KMS-11 (cell line): ENCODE data around the gene KRTAP1-4.

Source experiments
- H2AFZ ChIP-seq: fragments of 200-600 bp; sonication (generic); 2 replicates; pipeline ENCODE4 v1.6.1; 2016; ENCODE audit warnings: antibody characterized with exemption, mixed run types, low read depth
- H3K27ac ChIP-seq: fragments of 200-600 bp; sonication (generic); 2 replicates; pipeline ENCODE4 v1.6.1; 2016; ENCODE audit warnings: mild to moderate bottlenecking, mixed run types
- H3K27me3 ChIP-seq: fragments of 200-600 bp; sonication (generic); 2 replicates; pipeline ENCODE4 v1.6.1; 2017; ENCODE audit warnings: mild to moderate bottlenecking, low read depth, mixed run types, moderate library complexity; ENCODE audit not compliant: insufficient read depth
- H3K36me3 ChIP-seq: fragments of 200-600 bp; sonication (generic); 2 replicates; pipeline ENCODE4 v1.6.1; 2017; ENCODE audit warnings: mild to moderate bottlenecking, mixed run types; ENCODE audit not compliant: insufficient read depth
- H3K4me1 ChIP-seq: fragments of 200-600 bp; sonication (generic); 2 replicates; pipeline ENCODE4 v1.6.1; 2016; ENCODE audit warnings: mild to moderate bottlenecking, low read depth, mixed run types; ENCODE audit not compliant: poor library complexity, severe bottlenecking
- H3K4me2 ChIP-seq: fragments of 200-600 bp; sonication (generic); 2 replicates; pipeline ENCODE4 v1.7.0; 2016; ENCODE audit warnings: mild to moderate bottlenecking, mixed run types
- H3K4me3 ChIP-seq: fragments of 200-600 bp; sonication (generic); IDR thresholded peaks from 2 replicates; pipeline ENCODE4 v1.6.1; 2017; ENCODE audit warnings: low read depth, low read length, mixed read lengths; ENCODE audit not compliant: insufficient read depth
- H3K79me2 ChIP-seq: fragments of 200-600 bp; sonication (generic); 2 replicates; pipeline ENCODE4 v1.6.1; 2016; ENCODE audit warnings: low read depth, mixed run types; ENCODE audit not compliant: insufficient read depth
- H3K9ac ChIP-seq: fragments of 200-600 bp; sonication (generic); 2 replicates; pipeline ENCODE4 v1.6.1; 2016; ENCODE audit warnings: mild to moderate bottlenecking, mixed run types
- H4K20me1 ChIP-seq: fragments of 200-600 bp; sonication (generic); 2 replicates; pipeline ENCODE4 v1.6.1; 2016; ENCODE audit warnings: mild to moderate bottlenecking, mixed run types; ENCODE audit not compliant: insufficient read depth
- TF ChIP-seq, protein P1 (sequence below): fragments of 200-600 bp; sonication (generic); conservative IDR thresholded peaks from 2 replicates; pipeline ENCODE4 v1.6.1; 2017; ENCODE audit warnings: low read depth, mild to moderate bottlenecking, antibody characterized with exemption, low read length, moderate library complexity, mixed read lengths

KRTAP1-4 gene

DNA sequence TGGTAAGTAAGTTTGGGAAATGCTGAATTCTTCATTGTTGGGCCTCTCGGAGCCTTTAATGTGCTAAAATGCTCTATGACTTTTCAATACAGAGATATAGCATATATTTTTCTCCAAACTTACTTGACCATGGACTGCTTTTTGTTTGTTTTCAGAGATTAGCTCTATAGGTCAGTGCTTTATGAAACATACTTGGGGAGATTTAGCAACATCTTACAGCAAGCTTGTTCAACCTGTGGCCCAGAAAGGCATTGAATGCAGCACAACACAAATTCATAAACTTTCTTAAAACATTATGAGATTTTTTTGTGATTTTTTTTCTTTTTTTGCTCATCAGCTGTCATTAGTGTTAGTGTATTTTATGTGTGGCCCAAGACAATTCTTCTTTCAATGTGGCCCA lies 20.1 kb downstream of the KRTAP1-4 start:
- Histone ChIP-seq H3K9ac (no peak overlapping the region), H2AFZ (no peak overlapping the region), H3K27ac (no peak overlapping the region), H3K79me2 (no peaks in the 10 kb centered on the region), H3K36me3 (no peaks in the 10 kb centered on the region), H3K4me1 (no peaks in the 10 kb centered on the region), H3K4me3 (no peak overlapping the region), H3K4me2 (no peak overlapping the region), H3K27me3 (no peaks in the 10 kb centered on the region), H4K20me1 (no peaks in the 10 kb centered on the region)
- TF ChIP-seq, protein P1, sequence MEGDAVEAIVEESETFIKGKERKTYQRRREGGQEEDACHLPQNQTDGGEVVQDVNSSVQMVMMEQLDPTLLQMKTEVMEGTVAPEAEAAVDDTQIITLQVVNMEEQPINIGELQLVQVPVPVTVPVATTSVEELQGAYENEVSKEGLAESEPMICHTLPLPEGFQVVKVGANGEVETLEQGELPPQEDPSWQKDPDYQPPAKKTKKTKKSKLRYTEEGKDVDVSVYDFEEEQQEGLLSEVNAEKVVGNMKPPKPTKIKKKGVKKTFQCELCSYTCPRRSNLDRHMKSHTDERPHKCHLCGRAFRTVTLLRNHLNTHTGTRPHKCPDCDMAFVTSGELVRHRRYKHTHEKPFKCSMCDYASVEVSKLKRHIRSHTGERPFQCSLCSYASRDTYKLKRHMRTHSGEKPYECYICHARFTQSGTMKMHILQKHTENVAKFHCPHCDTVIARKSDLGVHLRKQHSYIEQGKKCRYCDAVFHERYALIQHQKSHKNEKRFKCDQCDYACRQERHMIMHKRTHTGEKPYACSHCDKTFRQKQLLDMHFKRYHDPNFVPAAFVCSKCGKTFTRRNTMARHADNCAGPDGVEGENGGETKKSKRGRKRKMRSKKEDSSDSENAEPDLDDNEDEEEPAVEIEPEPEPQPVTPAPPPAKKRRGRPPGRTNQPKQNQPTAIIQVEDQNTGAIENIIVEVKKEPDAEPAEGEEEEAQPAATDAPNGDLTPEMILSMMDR: no peak

DNA sequence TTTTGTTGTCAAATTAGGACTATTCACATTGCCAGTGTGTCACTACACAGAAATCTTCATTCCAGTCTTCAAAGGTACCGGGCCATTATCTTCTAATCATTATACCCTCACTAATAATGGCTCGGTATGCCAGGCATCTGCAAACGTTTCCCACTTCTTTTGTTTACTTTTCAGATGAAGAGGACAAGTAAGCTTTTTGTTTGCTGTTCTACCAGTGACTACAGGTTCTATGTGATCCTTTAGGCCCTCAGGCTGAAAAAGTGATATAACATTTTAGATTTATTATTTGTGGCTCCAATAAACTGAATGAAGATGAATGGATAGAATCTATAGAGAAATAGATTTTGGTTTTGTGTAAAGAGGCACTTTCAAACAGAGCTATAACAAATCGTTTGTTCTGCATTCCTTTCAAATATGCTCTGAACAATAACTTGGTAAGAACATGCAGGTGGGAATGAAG lies 20.7 kb downstream of the KRTAP1-4 start:
- H3K4me3 ChIP-seq: no peak overlapping the region
- no peak overlapping the region for H3K4me2 ChIP-seq
- no peaks in the 10 kb centered on the region for H3K27me3 ChIP-seq
- H2AFZ ChIP-seq: no peak overlapping the region
- no peaks in the 10 kb centered on the region for H3K36me3 ChIP-seq
- H4K20me1 ChIP-seq: no peaks in the 10 kb centered on the region
- no peaks in the 10 kb centered on the region for H3K79me2 ChIP-seq
- no peak overlapping the region for H3K27ac ChIP-seq
- H3K9ac ChIP-seq: no peak overlapping the region
- H3K4me1 ChIP-seq: no peaks in the 10 kb centered on the region
- TF ChIP-seq, protein P1: no peak

DNA sequence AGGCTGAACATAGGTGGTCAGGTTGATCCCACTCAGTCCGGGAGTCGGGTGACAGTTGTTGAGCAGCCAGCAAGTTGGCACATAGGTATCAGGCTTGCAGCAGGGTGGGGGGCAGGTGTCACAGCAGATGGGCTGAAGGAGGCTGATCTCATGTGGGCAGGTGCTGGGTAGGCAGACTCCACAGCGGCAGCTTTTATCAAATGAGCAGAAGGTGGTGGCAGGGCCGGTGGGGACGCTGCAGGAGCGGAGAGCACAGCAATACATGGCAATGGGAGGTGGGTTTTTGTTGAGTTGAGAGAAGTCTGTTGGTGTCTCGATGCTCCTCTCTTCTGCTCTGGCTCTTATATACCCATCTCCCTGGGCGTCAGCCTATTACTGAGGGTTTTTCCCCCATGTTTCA lies 21.2 kb downstream of the KRTAP1-4 start, which contains the start of gene KRTAP3-1:
KRTAP3-1 (minus strand) TSS at position 318 of the 400 bp plus-strand sequence; CDS start at position 264, 54 bp downstream.
- Histone ChIP-seq H3K4me2 (no peak within 1 kb of the TSS), H3K27ac (no peak within 1 kb of the TSS), H3K36me3 (no peaks in the 10 kb centered on the region), H3K9ac (no peak within 1 kb of the TSS), H2AFZ (no peak within 1 kb of the TSS), H3K4me1 (no peaks in the 10 kb centered on the region), H3K79me2 (no peaks in the 10 kb centered on the region), H3K4me3 (no peak within 1 kb of the TSS), H4K20me1 (no peaks in the 10 kb centered on the region), H3K27me3 (no peaks in the 10 kb centered on the region)
- TF ChIP-seq, protein P1: no peak

DNA sequence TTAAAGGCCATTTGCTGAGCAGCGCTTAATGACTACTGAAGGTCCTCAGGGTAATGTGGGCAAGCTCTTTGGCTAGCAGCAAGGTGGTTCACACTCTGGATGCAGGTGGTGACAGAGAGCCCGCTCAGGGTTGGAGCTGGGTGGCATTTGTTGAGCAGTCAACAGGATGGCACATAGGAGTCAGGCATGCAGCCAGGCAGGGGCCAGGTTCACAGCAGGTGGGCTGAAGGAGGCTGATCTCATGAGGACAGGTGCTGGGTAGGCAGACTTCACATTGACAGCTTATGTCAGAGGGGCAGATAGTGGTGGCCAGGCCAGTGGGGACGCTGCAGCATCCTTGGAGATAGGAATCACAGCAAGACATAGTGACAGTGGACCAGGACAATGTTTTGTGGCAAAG lies 25.6 kb downstream of the KRTAP1-4 start:
- Histone ChIP-seq H3K27ac (no peak overlapping the region), H3K79me2 (no peaks in the 10 kb centered on the region), H3K4me2 (no peak overlapping the region), H3K4me1 (no peaks in the 10 kb centered on the region), H3K4me3 (no peak overlapping the region), H3K9ac (no peak overlapping the region), H4K20me1 (no peaks in the 10 kb centered on the region), H3K36me3 (no peaks in the 10 kb centered on the region), H3K27me3 (no peaks in the 10 kb centered on the region), H2AFZ (no peak overlapping the region)
- TF ChIP-seq, protein P1: no peak
